ENCODE data around the gene YIPF2. TPM values are rescaled to one million over a fixed set of nuclear protein-coding genes. Genes with fewer than 3 reads are reported as not detected.

Gene YIPF2
- total RNA-seq (10 to 100 TPM; 13.7 to 26.0 (median 16.9) TPM), polyA plus RNA-seq (10 to 100 TPM; 25.2 to 36.7 TPM)
- long read RNA-seq, donor 1, partial matches to known transcripts: 1 of 18 reads
- long read RNA-seq, donor 1, other reads (novel, unspliced or antisense): 9 of 18 reads
- long read RNA-seq, donor 2, transcript YIPF2-201 (10 exons, 2,087 nt): major isoform, 8 of 23 reads
- long read RNA-seq, donor 2, partial matches to known transcripts: 1 of 23 reads
- long read RNA-seq, donor 2, other reads (novel, unspliced or antisense): 11 of 23 reads
- long read RNA-seq, donor 3, transcript YIPF2-204 (10 exons, 1,550 nt): major isoform, 14 of 21 reads
- long read RNA-seq, donor 3, partial matches to known transcripts: 0 of 21 reads
- long read RNA-seq, donor 3, other reads (novel, unspliced or antisense): 3 of 21 reads

- Histone ChIP-seq H3K36me3 (peaks cover 0 to 58% (median 5%) of the 10 kb centered on the region in 9 donors), H3K4me3 (peak within 1 kb of the TSS; percentile 88 to 100 (median 98)), H3K9me3 (no peaks in the 10 kb centered on the region), H3K27ac (peak within 1 kb of the TSS; percentile 65 to 93 (median 87)), H3K4me1 (peaks cover 10 to 32% (median 20%) of the 10 kb centered on the region in 9 donors), H3K27me3 (no peaks in the 10 kb centered on the region)
- DNase-seq (peak; percentile 94 to 98), ATAC-seq (peak; percentile 94 to 98 (median 98))
- intact Hi-C loops (cut with DNase I): loop anchor here in 8 of 10 donors (5.0 to 10.0 kb wide), 4 partner anchors 46 to 56 kb away; partner anchors contain the start of gene CARM1 (in 5 of the 8)
- TF ChIP-seq CTCF (IDR thresholded peaks at IDR 0.05): no peak
- WGBS, 2 donors: 0% methylated on average over 82 to 96 of the region's 96 CpGs
These were observed at the start of gene YIPF2, which contains the start of gene TIMM29 for GRCh38 chr19:10928563-10929401. TSS of gene YIPF2 (minus strand) at chr19:10928639. CDS start at chr19:10928410, 229 bp downstream. TSS of gene TIMM29 (plus strand) at chr19:10928811. CDS start at chr19:10928823, 12 bp downstream.

GRCh38 chr19:10977742-10978092 lies 49.3 kb upstream of the YIPF2 start:
- WGBS, 2 donors: 89 to 93% methylated on average over 5 of the region's 5 CpGs
- DNase-seq (no peak), ATAC-seq (no peak)
- Histone ChIP-seq H3K4me3 (no peak overlapping the region), H3K9me3 (no peaks in the 10 kb centered on the region), H3K36me3 (peaks cover 0 to 9% (median 0%) of the 10 kb centered on the region in 9 donors), H3K27me3 (no peaks in the 10 kb centered on the region), H3K27ac (no peak overlapping the region), H3K4me1 (peaks cover 17 to 48% (median 31%) of the 10 kb centered on the region in 9 donors)
- no peak for TF ChIP-seq CTCF (IDR thresholded peaks at IDR 0.05)
- intact Hi-C loops (cut with DNase I): loop anchor here in 1 of 10 donors (10.0 kb wide), 1 partner anchor 107 kb away; the partner anchor contains the start of gene LDLR

- no peaks in the 10 kb centered on the region for H3K9me3 ChIP-seq
- H3K36me3 ChIP-seq: peaks cover 0 to 4% (median 0%) of the 10 kb centered on the region in 9 donors
- peak overlapping the region in 4 of 10 donors; percentile 18 to 21 (median 20) for H3K4me3 ChIP-seq
- 66 to 72% methylated on average over 19 of the region's 19 CpGs for WGBS, 2 donors
- H3K27me3 ChIP-seq: no peaks in the 10 kb centered on the region
- H3K4me1 ChIP-seq: peaks cover 17 to 52% (median 31%) of the 10 kb centered on the region in 9 donors
- no peak for TF ChIP-seq CTCF (IDR thresholded peaks at IDR 0.05)
- ATAC-seq (peak in 5 of 8 donors; percentile 4 to 29 (median 16)), DNase-seq (no peak)
- H3K27ac ChIP-seq: peak overlapping the region in 9 of 10 donors; percentile 31 to 75 (median 53)
- intact Hi-C loops (cut with DNase I): loop anchor here in 1 of 10 donors (10.0 kb wide), 1 partner anchor 108 kb away; the partner anchor contains the start of gene LDLR
These were observed 47.9 kb upstream of the YIPF2 start for GRCh38 chr19:10976131-10976892.
